HepG2 (cell line): ENCODE results near the gene NFATC2.

ENCODE experiments used
- CREB1 ChIP-seq, 2 experiments: fragments of 450-650 bp in 1 of 2; IDR thresholded peaks; 2 replicates each; pipeline ENCODE4 v1.6.1; 2016 to 2017; ENCODE audit warnings: control low read depth in 1 of 2, mild to moderate bottlenecking in 1 of 2, missing compliant biosample characterization in 1 of 2, missing genetic modification characterization in 1 of 2
- MTA1 ChIP-seq: sonication (generic); formaldehyde crosslinking; IDR thresholded peaks from 2 replicates; pipeline ENCODE4 v1.4.0; 2020; ENCODE audit warnings: missing genetic modification reagents, mild to moderate bottlenecking, borderline replicate concordance
- MXI1 ChIP-seq: IDR thresholded peaks from 3 replicates; pipeline ENCODE4 v1.6.1; 2012; ENCODE audit warnings: low read depth, low read length, inconsistent platforms, borderline replicate concordance
- MYNN ChIP-seq: sonication (generic); formaldehyde crosslinking; IDR thresholded peaks from 2 replicates; pipeline ENCODE4 v1.4.0; 2020; ENCODE audit warnings: mild to moderate bottlenecking, low read depth, missing genetic modification reagents
- ZNF24 ChIP-seq: fragments of 450-650 bp; IDR thresholded peaks from 2 replicates; pipeline ENCODE4 v1.6.1; 2017; ENCODE audit warnings: antibody characterized with exemption, mild to moderate bottlenecking

DNA sequence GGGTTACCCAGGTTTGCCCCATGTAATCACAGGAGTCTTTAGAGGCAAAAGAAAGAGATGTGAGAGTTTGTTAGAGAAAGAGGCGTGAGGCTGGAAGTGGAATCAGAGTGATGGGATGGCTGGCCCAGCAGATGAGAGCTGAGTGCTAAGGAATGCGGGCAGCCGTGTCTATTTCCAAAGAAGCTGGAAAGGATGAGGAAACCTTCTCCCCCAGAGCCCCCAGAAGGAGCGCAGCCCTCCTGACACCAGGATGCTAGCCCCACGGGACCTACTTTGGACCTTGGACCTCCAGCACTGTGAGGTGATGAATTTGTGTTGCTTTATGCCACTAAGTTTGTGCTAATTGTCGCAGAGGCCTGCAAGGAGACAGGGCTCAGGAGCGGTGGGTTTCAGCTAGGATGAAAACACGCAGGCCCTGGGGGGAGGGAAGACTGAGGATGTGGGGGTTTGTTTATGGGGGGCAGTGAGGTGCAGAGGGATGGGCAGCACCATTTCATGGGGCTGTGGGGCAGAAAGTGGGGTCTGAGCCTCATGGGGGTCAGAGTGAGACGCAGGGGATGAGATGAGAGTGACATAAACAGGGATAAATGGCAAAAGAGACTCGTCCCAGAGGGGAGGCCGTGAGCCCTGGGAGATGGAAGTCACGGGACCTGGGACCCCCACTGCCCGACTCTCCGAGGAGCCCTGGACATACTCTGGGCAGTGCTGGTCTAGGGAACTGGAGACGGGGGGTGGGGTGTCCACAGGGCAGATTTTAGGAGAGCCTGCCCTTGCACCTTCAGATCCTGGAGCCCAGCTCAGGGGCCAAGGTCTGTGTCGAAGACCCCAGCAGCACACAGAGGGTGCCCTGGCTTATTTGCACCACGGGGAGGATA is 160.2 kb downstream of the NFATC2 start:
- TF ChIP-seq MTA1 (CRISPR knock-in tag) (no peak), MXI1 (no peak), ZNF24 (no peak), MYNN (no peak), CREB1 (IDR thresholded peaks at IDR 0.05) (no peak), CREB1 (CRISPR knock-in tag; IDR thresholded peaks at IDR 0.05) (no peak)
